NB4 (cell line): ENCODE data around the gene UNC5CL.

Source experiments
- DNase-seq: peaks from one replicate; pipeline ENCODE4 v3.0.0; 2010; ENCODE audit warnings: low read depth
- H3K4me3 ChIP-seq: one replicate; pipeline ENCODE4 v1.5.1; 2011; ENCODE audit warnings: mild to moderate bottlenecking, low read depth, low read length, moderate library complexity
- MYC ChIP-seq: IDR thresholded peaks from 2 replicates; pipeline ENCODE4 v1.6.1; 2011; ENCODE audit warnings: low read depth, low read length
- POLR2A ChIP-seq: IDR thresholded peaks from 2 replicates; pipeline ENCODE4 v1.6.1; 2011; ENCODE audit warnings: mild to moderate bottlenecking; ENCODE audit not compliant: insufficient read length; ENCODE audit errors: extremely low read depth
- TF ChIP-seq, protein P1 (sequence below): IDR thresholded peaks from one replicate; pipeline ENCODE4 v1.5.1; 2012; ENCODE audit warnings: low read depth, low read length
- TF ChIP-seq, protein P2 (sequence below): IDR thresholded peaks from 2 replicates; pipeline ENCODE4 v1.6.1; 2011; ENCODE audit warnings: low read depth, low read length

The UNC5CL gene

DNA sequence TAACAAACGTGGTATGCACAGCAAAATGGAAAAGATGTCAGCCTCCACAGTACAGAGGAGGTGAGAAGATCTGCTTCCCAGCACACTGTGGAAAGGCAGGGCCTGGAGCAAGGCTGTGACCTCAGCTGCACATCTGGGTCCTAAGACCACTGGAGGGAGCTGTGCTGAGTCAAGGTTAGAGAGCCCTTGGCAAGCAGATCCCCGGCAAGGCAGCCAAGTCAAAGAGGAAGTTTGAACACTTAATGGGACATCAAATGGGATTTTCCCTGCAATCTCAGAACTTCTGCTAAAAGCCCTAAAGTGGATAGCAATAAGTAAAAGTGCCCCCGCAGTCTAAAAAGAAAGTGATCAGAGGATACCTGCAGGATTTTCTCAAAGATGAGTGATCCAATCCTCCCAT, 39.5 kb downstream of the UNC5CL start:
- DNase-seq: peak; percentile 77
- TF ChIP-seq, protein P1, sequence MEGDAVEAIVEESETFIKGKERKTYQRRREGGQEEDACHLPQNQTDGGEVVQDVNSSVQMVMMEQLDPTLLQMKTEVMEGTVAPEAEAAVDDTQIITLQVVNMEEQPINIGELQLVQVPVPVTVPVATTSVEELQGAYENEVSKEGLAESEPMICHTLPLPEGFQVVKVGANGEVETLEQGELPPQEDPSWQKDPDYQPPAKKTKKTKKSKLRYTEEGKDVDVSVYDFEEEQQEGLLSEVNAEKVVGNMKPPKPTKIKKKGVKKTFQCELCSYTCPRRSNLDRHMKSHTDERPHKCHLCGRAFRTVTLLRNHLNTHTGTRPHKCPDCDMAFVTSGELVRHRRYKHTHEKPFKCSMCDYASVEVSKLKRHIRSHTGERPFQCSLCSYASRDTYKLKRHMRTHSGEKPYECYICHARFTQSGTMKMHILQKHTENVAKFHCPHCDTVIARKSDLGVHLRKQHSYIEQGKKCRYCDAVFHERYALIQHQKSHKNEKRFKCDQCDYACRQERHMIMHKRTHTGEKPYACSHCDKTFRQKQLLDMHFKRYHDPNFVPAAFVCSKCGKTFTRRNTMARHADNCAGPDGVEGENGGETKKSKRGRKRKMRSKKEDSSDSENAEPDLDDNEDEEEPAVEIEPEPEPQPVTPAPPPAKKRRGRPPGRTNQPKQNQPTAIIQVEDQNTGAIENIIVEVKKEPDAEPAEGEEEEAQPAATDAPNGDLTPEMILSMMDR: peak; percentile 90
- no peak for TF ChIP-seq MYC
- H3K4me3 ChIP-seq: no peak overlapping the region

DNA sequence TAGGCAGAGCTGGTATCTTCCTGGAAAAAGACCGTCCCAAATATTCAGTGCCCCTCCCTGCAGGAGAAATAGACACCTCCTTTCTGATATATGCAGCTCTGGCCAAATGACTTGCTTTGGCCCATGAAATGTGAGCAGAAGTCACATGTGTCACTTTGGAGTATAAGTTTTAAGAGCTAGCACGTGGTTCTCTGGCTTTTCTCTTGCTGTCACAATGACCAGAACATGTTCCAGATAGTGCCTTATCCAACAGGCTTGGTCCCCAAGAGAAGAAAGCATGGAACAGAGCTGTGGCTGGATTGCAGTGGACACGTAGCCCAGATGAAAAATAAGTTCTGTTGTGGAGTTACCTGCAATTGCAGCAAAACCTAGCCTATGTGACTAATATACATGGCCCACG, 40.4 kb downstream of the UNC5CL start:
- DNase-seq: no peak
- TF ChIP-seq, protein P2, sequence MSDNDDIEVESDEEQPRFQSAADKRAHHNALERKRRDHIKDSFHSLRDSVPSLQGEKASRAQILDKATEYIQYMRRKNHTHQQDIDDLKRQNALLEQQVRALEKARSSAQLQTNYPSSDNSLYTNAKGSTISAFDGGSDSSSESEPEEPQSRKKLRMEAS: 0 out of 2 replicates have a peak, but pooled peaks have one; percentile 40
- no peak for TF ChIP-seq MYC
- TF ChIP-seq, protein P1: no peak
- H3K4me3 ChIP-seq: no peak overlapping the region

DNA sequence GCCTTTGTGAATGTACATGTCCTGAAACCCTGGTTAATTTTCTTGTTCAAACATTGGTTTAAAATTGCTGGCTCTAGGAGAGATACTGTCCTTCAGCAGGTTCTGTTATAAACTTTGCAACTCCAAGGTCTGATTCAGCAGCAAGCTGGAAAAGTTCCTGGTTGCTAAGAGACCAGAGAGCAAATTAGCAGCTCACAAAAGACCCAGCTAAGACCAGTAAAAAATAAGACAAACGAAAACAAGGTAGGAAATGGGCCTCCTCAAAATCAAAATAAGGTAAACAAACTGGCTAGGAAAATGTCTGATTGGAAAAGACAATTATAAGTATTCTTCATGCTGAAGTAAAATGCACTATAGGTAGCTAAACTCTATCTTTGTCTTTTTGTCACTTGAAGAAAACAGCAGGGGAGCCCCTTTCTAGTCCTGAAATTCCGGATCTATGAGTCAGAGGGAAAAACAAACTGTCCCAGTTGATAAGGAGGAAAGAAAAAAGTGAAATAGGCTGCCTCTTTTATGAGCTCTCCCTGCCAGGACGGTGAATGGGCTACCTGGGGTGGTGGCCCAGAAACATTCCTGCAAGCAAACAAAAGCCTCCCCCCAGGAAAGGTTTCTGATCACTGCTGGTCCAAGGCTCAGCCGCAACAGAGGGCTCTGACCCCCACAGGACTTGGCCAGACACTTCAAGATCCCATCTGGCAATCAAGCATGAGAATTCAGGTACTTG, 41.6 kb downstream of the UNC5CL start:
- no peak overlapping the region for H3K4me3 ChIP-seq
- TF ChIP-seq, protein P1: no peak
- TF ChIP-seq POLR2A: no peak
- TF ChIP-seq MYC: no peak
- TF ChIP-seq, protein P2: no peak
- DNase-seq: no peak

DNA sequence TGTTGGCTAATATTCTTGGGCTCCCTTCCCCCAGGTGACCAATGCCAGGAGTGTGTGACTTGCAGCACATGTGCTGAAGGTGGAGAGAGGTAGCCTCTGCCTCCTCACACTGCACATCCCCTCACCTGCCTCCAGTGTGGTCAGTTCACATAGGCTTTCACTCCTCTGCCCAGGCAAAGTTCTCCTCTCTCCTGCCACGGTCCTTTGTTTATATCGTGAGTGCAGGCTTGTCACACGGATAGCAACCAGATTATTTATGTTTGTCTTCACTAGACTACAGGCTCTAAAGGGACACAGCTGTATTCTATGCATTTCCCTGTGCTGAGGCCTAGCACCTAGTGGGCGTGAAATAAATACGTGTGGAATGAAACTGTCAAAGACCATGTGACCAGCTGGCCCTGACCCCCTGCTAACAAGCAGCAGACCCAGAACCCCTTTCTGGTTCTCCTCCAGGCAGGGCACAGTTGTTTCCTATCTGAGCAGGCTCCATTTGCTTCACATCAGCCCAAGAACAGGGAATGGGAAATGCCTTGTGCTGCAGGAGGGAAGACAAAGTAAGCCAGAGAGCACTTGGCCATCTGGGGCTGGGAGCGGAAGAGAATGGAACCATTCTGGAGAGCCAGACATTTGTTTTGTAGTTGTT, 42.3 kb downstream of the UNC5CL start:
- no peak for TF ChIP-seq MYC
- no peak for TF ChIP-seq POLR2A
- TF ChIP-seq, protein P2: no peak
- TF ChIP-seq, protein P1: no peak
- DNase-seq: no peak
- H3K4me3 ChIP-seq: no peak overlapping the region

DNA sequence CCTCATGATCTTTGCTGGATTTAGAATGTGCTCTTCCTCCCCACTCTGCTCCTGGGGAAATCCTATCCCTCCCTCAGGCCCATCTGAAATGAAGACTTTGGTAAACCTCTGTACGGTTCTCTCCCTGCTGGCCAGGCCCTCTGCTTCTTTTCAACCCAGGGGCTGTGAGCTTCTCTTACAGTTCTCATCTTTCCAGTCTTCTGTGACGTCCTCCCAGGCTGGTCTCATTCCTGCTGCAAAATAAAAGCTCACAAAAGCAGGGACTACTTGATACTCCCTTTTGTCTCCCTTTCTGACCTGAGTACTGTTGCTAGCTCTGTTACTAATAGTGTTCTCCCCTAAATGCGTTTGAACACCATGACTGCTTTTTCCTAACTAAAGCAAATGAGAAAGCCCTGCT, 46.3 kb downstream of the UNC5CL start:
- TF ChIP-seq MYC (no peak), POLR2A (no peak)
- TF ChIP-seq, protein P2: no peak
- TF ChIP-seq, protein P1: no peak
- DNase-seq: no peak
- no peak overlapping the region for H3K4me3 ChIP-seq
